GM19372 (cell line): ENCODE measurements around the gene ZNF765.
"Not testable (repeated sequence)": the region's sequence is repeated elsewhere in the genome, so short reads cannot be mapped to it uniquely, and the experiment has no call there.

Experiments
- ATAC-seq: cut with Tn5 transposase; IDR thresholded peaks from one replicate; pipeline ENCODE4 v1.9.1; 2021; ENCODE audit warnings: mild to moderate bottlenecking, low read depth, moderate library complexity; ENCODE audit not compliant: unreplicated experiment

Gene ZNF765

GRCh38 chr19:53394974-53395839, at the start of gene ZNF765:
ZNF765 (plus strand) TSS chr19:53395149; CDS start chr19:53398016, 2,867 bp downstream.
- ATAC-seq: peak; percentile 87

GRCh38 chr19:53355739-53356138, 39.2 kb upstream of the ZNF765 start:
- no peak for ATAC-seq

DNA sequence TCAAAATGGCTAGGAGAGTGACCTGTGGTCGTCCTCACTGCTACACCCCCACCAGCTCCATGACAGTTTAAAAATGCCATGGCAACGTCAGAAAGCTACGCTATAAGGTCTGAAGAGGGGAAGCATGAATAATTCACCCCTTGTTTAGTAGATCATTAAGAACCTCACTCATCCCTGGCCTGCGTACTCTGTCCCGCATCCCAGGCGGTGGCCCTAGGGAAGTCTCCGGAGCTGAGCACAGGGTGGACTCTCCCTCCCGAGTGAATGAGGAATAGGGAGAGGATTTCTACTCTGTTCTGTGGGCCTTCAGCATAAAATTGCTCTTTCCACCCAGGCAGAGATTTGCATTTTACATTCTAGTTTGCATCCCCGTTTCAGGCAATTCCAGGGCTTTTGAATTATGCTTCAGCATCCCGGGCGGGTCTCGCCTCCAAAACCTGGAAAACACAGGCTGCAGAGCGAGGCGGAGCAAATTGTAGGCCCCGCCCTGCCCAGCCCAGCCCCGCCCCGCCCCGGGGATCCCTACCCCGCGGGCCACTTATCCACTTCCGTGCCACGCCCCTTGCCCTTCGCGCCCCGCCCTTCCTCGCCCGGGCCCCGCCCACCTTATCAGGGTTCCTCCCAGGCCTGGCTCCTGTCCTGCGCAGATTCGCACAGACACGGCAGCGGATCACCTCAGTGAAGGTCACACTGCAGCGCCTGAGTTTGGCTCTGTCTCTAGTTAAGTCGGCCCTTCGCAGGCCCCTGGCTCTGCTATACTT, 36.9 kb upstream of the ZNF765 start:
- ATAC-seq: no peak

GRCh38 chr19:53360056-53360455, 34.9 kb upstream of the ZNF765 start:
- not testable (repeated sequence) for ATAC-seq

DNA sequence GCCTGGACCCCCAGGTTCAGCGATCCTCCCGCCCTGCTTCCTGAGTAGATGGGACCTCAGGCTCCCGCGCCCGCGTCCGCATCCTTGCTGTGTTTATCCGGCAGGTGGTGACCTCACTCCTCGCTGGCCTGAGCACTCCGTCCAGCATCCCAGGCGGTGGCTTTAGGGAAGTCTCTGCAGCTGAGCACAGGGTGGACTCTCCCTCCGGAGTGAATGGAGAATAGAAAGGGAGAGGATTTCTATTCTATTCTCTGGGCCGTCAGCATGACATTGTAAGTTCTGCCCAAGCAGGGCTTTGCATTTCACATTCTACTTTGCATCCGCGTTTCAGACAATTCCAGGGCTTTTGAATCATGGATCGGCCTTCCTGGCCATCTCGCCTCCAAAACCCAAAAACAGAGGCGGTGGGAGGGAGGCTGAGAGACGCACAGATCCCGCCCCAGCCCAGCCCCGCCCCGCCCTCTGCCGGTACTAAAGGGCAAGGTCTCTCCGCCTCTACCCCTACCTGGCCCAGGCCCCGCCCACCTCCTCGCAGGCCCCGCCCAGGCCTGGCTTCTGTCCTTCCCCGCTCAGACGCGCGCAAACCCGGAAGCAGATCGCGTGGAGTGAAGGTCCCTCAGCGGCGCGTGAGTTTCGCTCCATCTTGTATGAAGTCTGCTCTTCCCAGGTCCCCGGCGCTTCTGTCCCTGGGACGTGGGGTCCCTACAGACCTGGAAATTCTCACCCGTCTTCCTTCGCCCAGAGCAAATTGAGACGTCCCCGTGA, 29.6 kb upstream of the ZNF765 start, which contains the start of gene ZNF525:
TSS of gene ZNF525 (plus strand) at position 572 of the 765 bp plus-strand sequence. CDS start 6,577 bp downstream, outside the sequence.
- peak; percentile 94 for ATAC-seq

GRCh38 chr19:53365899-53366493, 29.0 kb upstream of the ZNF765 start:
- ATAC-seq: peak; percentile 35

- ATAC-seq: no peak
Observed at GRCh38 chr19:53372196-53372595, 22.8 kb upstream of the ZNF765 start.

DNA sequence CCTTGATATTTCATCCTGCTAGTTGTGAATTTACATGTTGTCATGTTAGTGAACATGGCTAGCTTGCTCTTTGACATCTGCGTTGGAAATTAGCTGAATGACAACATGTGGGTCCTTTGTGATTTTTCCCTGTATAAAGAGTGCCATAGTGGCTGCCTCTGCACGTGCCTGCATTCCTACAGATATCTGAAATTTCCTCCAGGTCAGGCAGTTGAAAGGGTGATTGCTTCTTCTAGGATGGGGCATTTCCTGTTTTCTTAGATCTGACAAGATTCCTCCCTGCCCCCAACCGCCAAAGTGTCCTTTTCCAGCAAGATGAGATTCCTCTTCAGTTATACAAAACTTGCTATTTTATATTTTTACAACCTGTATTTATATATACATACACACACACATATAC, 20.7 kb upstream of the ZNF765 start:
- no peak for ATAC-seq

GRCh38 chr19:53374743-53375142, 20.2 kb upstream of the ZNF765 start:
- no peak for ATAC-seq

GRCh38 chr19:53381376-53381775, 13.6 kb upstream of the ZNF765 start:
- ATAC-seq: no peak

DNA sequence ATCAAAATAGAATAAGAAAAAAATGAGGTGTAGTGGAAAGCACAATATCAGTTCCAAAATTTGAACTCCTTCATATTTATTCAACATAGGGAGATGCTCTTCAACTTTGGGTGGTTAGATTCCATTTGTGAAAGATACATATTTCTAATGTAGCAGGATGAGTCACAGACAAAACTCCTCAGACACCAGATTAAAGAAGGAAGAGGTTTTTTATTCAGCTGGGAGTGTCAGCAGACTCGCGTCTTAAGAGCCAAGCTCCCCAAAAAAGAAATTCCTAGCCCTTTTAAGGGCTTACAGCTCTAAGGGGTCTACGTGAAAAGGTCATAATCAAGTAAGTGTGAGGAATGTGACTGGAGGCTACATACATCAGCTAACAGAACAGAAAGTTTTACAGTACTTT, 6.8 kb upstream of the ZNF765 start:
- ATAC-seq: no peak

GRCh38 chr19:53388904-53389303, 6.0 kb upstream of the ZNF765 start:
- ATAC-seq: no peak

- ATAC-seq: no peak
Observed at GRCh38 chr19:53389571-53389970, 5.4 kb upstream of the ZNF765 start.

- ATAC-seq: no peak
Observed at GRCh38 chr19:53389978-53390377, 5.0 kb upstream of the ZNF765 start.

- no peak for ATAC-seq
Observed at GRCh38 chr19:53394522-53394973, 401 bp upstream of the ZNF765 start.

- not testable (repeated sequence) for ATAC-seq
Observed at GRCh38 chr19:53395840-53396524, 1.0 kb downstream of the ZNF765 start.

- no peak for ATAC-seq
Observed at GRCh38 chr19:53396525-53396868, 1.5 kb downstream of the ZNF765 start.

GRCh38 chr19:53397918-53398317, 3.0 kb downstream of the ZNF765 start:
- ATAC-seq: not testable (repeated sequence)

DNA sequence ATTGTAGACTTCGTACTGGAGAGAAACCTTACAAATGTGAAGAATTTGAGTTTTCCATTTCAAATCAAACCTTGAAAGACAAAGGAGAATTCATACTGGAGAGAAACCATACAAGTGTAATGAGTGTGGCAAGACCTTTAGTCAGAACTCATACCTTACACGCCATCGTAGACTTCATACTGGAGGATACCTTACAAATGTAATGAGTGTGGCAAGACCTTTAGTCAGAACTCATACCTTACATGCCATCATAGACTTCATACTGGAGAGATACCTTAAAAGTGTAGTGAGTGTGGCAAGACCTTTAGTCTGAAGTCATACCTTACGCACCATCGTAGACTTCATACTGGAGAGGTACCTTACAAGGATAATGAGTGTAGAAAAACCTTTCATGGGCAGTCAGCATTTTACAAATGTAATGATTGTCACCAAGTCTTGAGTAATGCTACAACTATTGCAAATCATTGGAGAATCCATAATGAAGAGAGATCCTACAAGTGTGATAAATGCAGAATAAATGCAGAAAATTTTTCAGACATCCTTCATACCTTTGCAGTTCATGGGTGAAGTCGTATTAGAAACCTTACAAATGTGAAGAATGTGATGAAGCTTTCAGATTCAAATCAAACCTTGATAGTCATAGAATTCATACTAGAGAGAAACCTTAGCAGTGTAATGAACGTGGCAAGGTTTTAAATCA, 14.7 kb downstream of the ZNF765 start:
- no peak for ATAC-seq
